Measurements from ENCODE around the gene RNH1.

Gene RNH1

GRCh38 chr11:506238-506994 is 626 bp downstream of the RNH1 start:
- peak; percentile 100 for FAIRE-seq
- TF ChIP-seq PAX5 (IDR thresholded peaks at IDR 0.05; ENCODE audit: insufficient read depth, low read length, severe bottlenecking): no peak
- TF ChIP-seq POU2F2 (IDR thresholded peaks at IDR 0.05; ENCODE audit: low read depth, low read length): peak; percentile 49; the same call in 1 of the 2 replicates
- TF ChIP-seq POLR2A (IDR thresholded peaks at IDR 0.05; ENCODE audit: low read depth, low read length): peak; percentile 93
- TF ChIP-seq POLR2AphosphoS5 (IDR thresholded peaks at IDR 0.05; ENCODE audit: low read depth, low read length): peak; percentile 87
- 0 out of 2 replicates have a peak, but pooled peaks have one; percentile 62 for TF ChIP-seq TAF1 (IDR thresholded peaks at IDR 0.05; ENCODE audit: low read depth, low read length)
- no peak for TF ChIP-seq SPI1 (IDR thresholded peaks at IDR 0.05; ENCODE audit: low read depth, low read length)
- DNase-seq (ENCODE audit: insufficient read length, low spot score): peak; percentile 99

DNA sequence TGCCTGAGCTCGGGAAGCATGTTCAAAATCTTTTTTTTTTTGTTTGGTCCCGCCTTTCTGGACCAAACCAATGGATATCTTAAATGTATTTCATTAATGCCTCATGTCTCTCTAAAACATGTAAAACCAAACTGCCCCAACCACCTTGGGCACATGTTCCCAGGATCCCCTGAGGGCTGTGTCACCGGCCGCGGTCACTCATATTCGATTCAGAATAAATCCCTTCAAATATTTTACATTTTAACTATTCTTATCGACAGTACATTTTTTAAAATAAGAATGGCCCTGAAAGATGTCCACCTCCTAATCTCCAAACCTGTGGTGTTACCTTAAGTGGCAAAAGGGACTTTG is 2.1 kb downstream of the RNH1 start:
- no peak for TF ChIP-seq TAF1 (IDR thresholded peaks at IDR 0.05; ENCODE audit: low read depth, low read length)
- TF ChIP-seq PAX5 (IDR thresholded peaks at IDR 0.05; ENCODE audit: insufficient read depth, low read length, severe bottlenecking): no peak
- TF ChIP-seq POLR2AphosphoS5 (IDR thresholded peaks at IDR 0.05; ENCODE audit: low read depth, low read length): no peak
- no peak for TF ChIP-seq SPI1 (IDR thresholded peaks at IDR 0.05; ENCODE audit: low read depth, low read length)
- no peak for TF ChIP-seq POU2F2 (IDR thresholded peaks at IDR 0.05; ENCODE audit: low read depth, low read length)
- no peak for TF ChIP-seq POLR2A (IDR thresholded peaks at IDR 0.05; ENCODE audit: low read depth, low read length)
- FAIRE-seq (peak; percentile 23), DNase-seq (ENCODE audit: insufficient read length, low spot score) (no peak)

- TF ChIP-seq TAF1 (IDR thresholded peaks at IDR 0.05; ENCODE audit: low read depth, low read length) (no peak), PAX5 (IDR thresholded peaks at IDR 0.05; ENCODE audit: insufficient read depth, low read length, severe bottlenecking) (no peak), POLR2A (IDR thresholded peaks at IDR 0.05; ENCODE audit: low read depth, low read length) (no peak)
- DNase-seq (ENCODE audit: insufficient read length, low spot score): peak; percentile 50
Observed at GRCh38 chr11:504053-504993, 2.7 kb downstream of the RNH1 start.

DNA sequence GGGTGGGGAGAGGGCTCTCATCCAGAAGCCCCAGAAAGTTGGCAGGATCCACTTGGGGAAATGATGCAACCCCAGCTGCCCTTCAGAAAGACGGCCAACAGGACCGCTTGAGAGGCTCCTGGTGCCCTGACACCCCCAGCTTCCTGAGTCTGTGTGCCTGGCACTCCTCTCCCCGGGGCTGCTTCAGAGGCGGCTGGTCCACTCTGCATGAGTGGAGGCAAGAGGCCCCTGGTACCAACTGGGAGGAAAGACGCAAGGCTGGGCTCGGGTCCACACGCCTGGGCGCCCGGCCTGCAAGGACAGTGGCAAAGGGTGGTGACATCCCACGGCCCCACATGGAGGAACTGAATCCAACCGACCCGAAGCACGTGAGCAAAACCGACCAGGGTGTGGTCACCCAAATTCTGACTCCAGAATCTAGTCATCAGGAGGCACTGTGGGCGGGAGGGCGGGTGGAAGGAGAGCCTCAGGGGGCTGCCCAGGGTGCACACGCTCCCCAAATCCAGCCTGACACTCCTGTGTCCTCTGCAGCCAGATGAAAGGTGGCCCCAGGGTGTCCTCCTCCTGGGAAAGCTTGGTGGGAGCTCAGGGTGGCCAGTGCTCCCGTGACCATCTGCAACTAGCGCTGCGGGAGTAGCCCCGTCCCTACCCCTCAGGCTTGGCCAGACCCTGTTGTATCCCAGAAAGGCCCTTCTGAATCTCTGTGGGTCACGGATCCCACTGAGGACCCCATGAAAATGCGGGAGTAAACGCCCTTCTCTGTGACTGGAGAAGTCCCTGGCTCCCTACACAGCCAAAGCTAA is 3.7 kb downstream of the RNH1 start:
- DNase-seq (ENCODE audit: insufficient read length, low spot score) (peak; percentile 82), FAIRE-seq (no peak)
- TF ChIP-seq SPI1 (IDR thresholded peaks at IDR 0.05; ENCODE audit: low read depth, low read length) (peak; percentile 73), POU2F2 (IDR thresholded peaks at IDR 0.05; ENCODE audit: low read depth, low read length) (no peak)

More at GRCh38 chr11:504053-504993, 2.7 kb downstream of the RNH1 start:
- FAIRE-seq: peak; percentile 88

- no peak for TF ChIP-seq POU2F2 (IDR thresholded peaks at IDR 0.05; ENCODE audit: low read depth, low read length)
- TF ChIP-seq POLR2A (IDR thresholded peaks at IDR 0.05; ENCODE audit: low read depth, low read length): no peak
- TF ChIP-seq SPI1 (IDR thresholded peaks at IDR 0.05; ENCODE audit: low read depth, low read length): no peak
- TF ChIP-seq POLR2AphosphoS5 (IDR thresholded peaks at IDR 0.05; ENCODE audit: low read depth, low read length): no peak
- TF ChIP-seq TAF1 (IDR thresholded peaks at IDR 0.05; ENCODE audit: low read depth, low read length): no peak
- no peak for TF ChIP-seq PAX5 (IDR thresholded peaks at IDR 0.05; ENCODE audit: insufficient read depth, low read length, severe bottlenecking)
- DNase-seq (ENCODE audit: insufficient read length, low spot score) (no peak), FAIRE-seq (no peak)
Observed at GRCh38 chr11:502288-503178, 4.5 kb downstream of the RNH1 start.

GRCh38 chr11:501683-502287 is 5.3 kb downstream of the RNH1 start:
- DNase-seq (ENCODE audit: insufficient read length, low spot score) (peak; percentile 10), FAIRE-seq (no peak)
- TF ChIP-seq POLR2A (IDR thresholded peaks at IDR 0.05; ENCODE audit: low read depth, low read length): no peak

DNA sequence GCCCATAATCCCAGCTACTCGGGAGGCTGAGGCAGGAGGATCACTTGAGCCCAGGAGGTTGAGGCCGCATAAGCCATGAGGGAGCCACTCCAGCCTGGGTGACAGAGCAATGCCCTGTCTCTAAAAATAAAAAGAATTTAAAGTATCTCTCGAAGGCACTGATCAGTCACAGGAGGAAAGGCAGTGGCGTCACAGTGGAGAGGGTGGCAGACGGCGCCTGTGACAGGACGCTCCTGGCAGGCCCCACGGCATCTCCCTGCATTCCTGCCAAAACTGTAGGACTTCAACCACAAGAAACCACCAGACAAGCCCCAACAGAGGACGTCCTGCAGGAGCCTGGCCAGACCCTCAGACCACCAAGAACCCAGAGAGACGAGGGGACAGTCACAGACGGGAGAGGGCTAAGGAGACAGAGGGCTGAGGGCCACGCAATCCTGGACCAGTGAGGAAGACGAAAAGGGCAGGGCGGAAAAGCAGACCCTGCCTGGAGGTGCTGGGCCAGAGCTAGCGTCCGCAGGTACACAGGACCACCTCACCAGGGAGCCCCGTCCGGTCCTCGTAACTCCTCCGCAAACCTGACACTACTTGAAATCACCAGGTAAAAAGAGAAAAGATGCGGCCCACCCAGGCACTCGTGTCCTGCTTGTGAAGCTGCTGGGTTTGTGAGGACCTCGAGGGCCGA is 5.9 kb downstream of the RNH1 start:
- no peak for FAIRE-seq
- TF ChIP-seq SPI1 (IDR thresholded peaks at IDR 0.05; ENCODE audit: low read depth, low read length) (no peak), POLR2A (IDR thresholded peaks at IDR 0.05; ENCODE audit: low read depth, low read length) (no peak), POU2F2 (IDR thresholded peaks at IDR 0.05; ENCODE audit: low read depth, low read length) (no peak), TAF1 (IDR thresholded peaks at IDR 0.05; ENCODE audit: low read depth, low read length) (no peak), POLR2AphosphoS5 (IDR thresholded peaks at IDR 0.05; ENCODE audit: low read depth, low read length) (no peak), PAX5 (IDR thresholded peaks at IDR 0.05; ENCODE audit: insufficient read depth, low read length, severe bottlenecking) (no peak)
- DNase-seq (ENCODE audit: insufficient read length, low spot score): peak; percentile 5
